Keratinocyte (primary cell): ENCODE measurements around the gene TOM1. TPM values are rescaled to one million over a fixed set of nuclear protein-coding genes. Genes with fewer than 3 reads are reported as not detected.

ENCODE experiments used
- DNase-seq: peaks from one replicate; pipeline ENCODE4 v3.0.0-alpha.2; 2011; ENCODE audit warnings: low read depth, missing footprints, low spot score
- FAIRE-seq: peaks from 2 replicates; lab custom pipeline; 2011; peaks lifted over from hg19 to GRCh38; lab: Jason Lieb, UNC
- H2AFZ ChIP-seq: 2 replicates; pipeline ENCODE4 v1.6.0; 2012; ENCODE audit warnings: low read length, control low read depth, inconsistent platforms; ENCODE audit not compliant: control insufficient read depth
- H3K27ac ChIP-seq: 2 replicates; pipeline ENCODE4 v1.5.1; 2011; ENCODE audit warnings: low read length; ENCODE audit not compliant: control insufficient read depth, insufficient read depth
- H3K27me3 ChIP-seq: 3 replicates; pipeline ENCODE4 v1.6.0; 2011; ENCODE audit warnings: low read length; ENCODE audit not compliant: control insufficient read depth, insufficient read depth; ENCODE audit errors: extremely low read depth
- H3K36me3 ChIP-seq, 2 experiments: 2 replicates in 1 of 2; 3 replicates in 1 of 2; pipeline ENCODE4 v1.5.1; 2011; ENCODE audit warnings: low read length in 2 of 2, mild to moderate bottlenecking in 1 of 2; ENCODE audit not compliant: control insufficient read depth in 2 of 2, insufficient read depth in 2 of 2; ENCODE audit errors: extremely low read depth in 1 of 2
- H3K4me1 ChIP-seq: 3 replicates; pipeline ENCODE4 v1.5.1; 2011; ENCODE audit warnings: low read length; ENCODE audit not compliant: control insufficient read depth, insufficient read depth; ENCODE audit errors: extremely low read depth
- H3K4me2 ChIP-seq: 3 replicates; pipeline ENCODE4 v1.6.0; 2011; ENCODE audit warnings: low read depth, low read length; ENCODE audit not compliant: control insufficient read depth, insufficient read depth; ENCODE audit errors: extremely low read depth
- H3K4me3 ChIP-seq, 3 experiments: fragments of 200-600 bp in 1 of 3; sonication (generic) in 1 of 3; 2 replicates in 2 of 3; 3 replicates in 1 of 3; pipeline ENCODE4 v1.5.1; 2011 to 2016; ENCODE audit warnings: low read length in 3 of 3, mild to moderate bottlenecking in 3 of 3, control low read depth in 2 of 3, inconsistent platforms in 1 of 3, low read depth in 1 of 3, mixed read lengths in 1 of 3, mixed run types in 1 of 3, moderate library complexity in 1 of 3; ENCODE audit not compliant: control insufficient read depth in 2 of 3, insufficient read depth in 2 of 3; ENCODE audit errors: extremely low read depth in 1 of 3
- H3K79me2 ChIP-seq: 2 replicates; pipeline ENCODE4 v1.6.0; 2012; ENCODE audit warnings: low read length; ENCODE audit not compliant: control insufficient read depth, insufficient read depth
- H3K9ac ChIP-seq: 3 replicates; pipeline ENCODE4 v1.6.0; 2011; ENCODE audit warnings: low read length; ENCODE audit not compliant: control insufficient read depth, insufficient read depth; ENCODE audit errors: extremely low read depth
- H3K9me1 ChIP-seq: 3 replicates; pipeline ENCODE4 v1.6.0; 2011; ENCODE audit warnings: low read length; ENCODE audit not compliant: control insufficient read depth, insufficient read depth; ENCODE audit errors: extremely low read depth
- H3K9me3 ChIP-seq: 2 replicates; pipeline ENCODE4 v1.5.1; 2012; ENCODE audit warnings: low read depth, low read length; ENCODE audit not compliant: control insufficient read depth
- H4K20me1 ChIP-seq: 3 replicates; pipeline ENCODE4 v1.6.0; 2011; ENCODE audit warnings: low read length; ENCODE audit not compliant: control insufficient read depth, insufficient read depth; ENCODE audit errors: extremely low read depth
- CTCF ChIP-seq, 3 experiments: IDR thresholded peaks in 1 of 3; conservative IDR thresholded peaks in 1 of 3; optimal IDR thresholded peaks in 1 of 3; 2 replicates in 2 of 3; 3 replicates in 1 of 3; pipeline versions ENCODE3 to v1.5.1; 2011; ENCODE audit warnings: low read length in 3 of 3, mild to moderate bottlenecking in 3 of 3, moderate library complexity in 2 of 3, control low read depth in 1 of 3, inconsistent platforms in 1 of 3; ENCODE audit not compliant: insufficient read depth in 2 of 3; ENCODE audit errors: extremely low read depth in 1 of 3
- EZH2 ChIP-seq: IDR thresholded peaks from one replicate; pipeline ENCODE4 v1.6.1; 2012; ENCODE audit warnings: inconsistent platforms, mild to moderate bottlenecking, low read length, moderate library complexity
- dilution Hi-C: fragments of 300-500 bp; cut with MboI; formaldehyde crosslinking; loops from one replicate; pipeline ENCODE4 v1.7.0; 2020; ENCODE audit warnings: low sequenced_read_pairs; ENCODE audit not compliant: extremely low pct_ligation_motif_present
- polyA plus RNA-seq, 5 experiments: library from polyadenylated mRNA; depleted of rRNA in 3 of 5; stranded (reverse) in 3 of 5; stranded (forward) in 1 of 5; unstranded in 1 of 5; fragments of >200 nt; gene quantifications; 1 replicate in 1 of 5; 2 replicates in 3 of 5; 3 replicates in 1 of 5; pipeline versions ENCODE4 v1.2.1 to v1.2.3, GENCODE V29; 2011 to 2012; ENCODE audit warnings: missing spikeins in 2 of 5, low read depth in 1 of 5, low replicate concordance in 1 of 5

TOM1 gene
- polyA plus RNA-seq, 1 donor (not counting 4 experiments of a cell fraction or from before 2014, with no cell fraction given) = 17.4 TPM

- H3K4me2 ChIP-seq = peak overlapping the region; percentile 97
- TF ChIP-seq CTCF (optimal IDR thresholded peaks at IDR 0.05 in 1 of 3, IDR thresholded peaks at IDR 0.05 in 1 of 3, conservative IDR thresholded peaks at IDR 0.05 in 1 of 3; ENCODE audit: extremely low read depth in 1 of 3, insufficient read depth in 2 of 3, low read length in 3 of 3) = no peak
- no peak for TF ChIP-seq EZH2
- no peaks in the 10 kb centered on the region for H3K27me3 ChIP-seq
- H3K9ac ChIP-seq = peak overlapping the region; percentile 37
- H3K9me3 ChIP-seq = no peaks in the 10 kb centered on the region
- peaks cover 2% of the 10 kb centered on the region for H3K79me2 ChIP-seq
- no peak for FAIRE-seq
- dilution Hi-C loops = no loop called here
- peak; percentile 42 for DNase-seq
- peaks cover 3 to 4% of the 10 kb centered on the region in 2 experiments for H3K36me3 ChIP-seq
- H3K4me1 ChIP-seq = peaks cover 20% of the 10 kb centered on the region
- peak overlapping the region; percentile 58 for H3K27ac ChIP-seq
- H3K4me3 ChIP-seq = peak overlapping the region in 1 of 3 experiments; percentile 26
- no peak overlapping the region for H2AFZ ChIP-seq
- H3K9me1 ChIP-seq = no peaks in the 10 kb centered on the region
- H4K20me1 ChIP-seq = no peaks in the 10 kb centered on the region
Measured at GRCh38 chr22:35301372-35301874, 1.7 kb downstream of the TOM1 start.

GRCh38 chr22:35303029-35303624, 3.4 kb downstream of the TOM1 start:
- no peak overlapping the region for H3K9ac ChIP-seq
- no peak overlapping the region for H3K4me3 ChIP-seq

More at GRCh38 chr22:35303029-35303624, 3.4 kb downstream of the TOM1 start:
- peaks cover 20% of the 10 kb centered on the region for H3K4me1 ChIP-seq
- peaks cover 3 to 4% of the 10 kb centered on the region in 2 experiments for H3K36me3 ChIP-seq
- dilution Hi-C loops = no loop called here
- H3K79me2 ChIP-seq = peaks cover 2% of the 10 kb centered on the region
- H3K27ac ChIP-seq = no peak overlapping the region
- TF ChIP-seq EZH2 (no peak), CTCF (optimal IDR thresholded peaks at IDR 0.05 in 1 of 3, IDR thresholded peaks at IDR 0.05 in 1 of 3, conservative IDR thresholded peaks at IDR 0.05 in 1 of 3; ENCODE audit: extremely low read depth in 1 of 3, insufficient read depth in 2 of 3, low read length in 3 of 3) (no peak)
- no peak overlapping the region for H2AFZ ChIP-seq
- no peaks in the 10 kb centered on the region for H3K9me3 ChIP-seq
- FAIRE-seq (no peak), DNase-seq (no peak)
- no peaks in the 10 kb centered on the region for H3K27me3 ChIP-seq
- no peaks in the 10 kb centered on the region for H4K20me1 ChIP-seq
- no peak overlapping the region for H3K4me2 ChIP-seq
- H3K9me1 ChIP-seq = no peaks in the 10 kb centered on the region
